ENCODE data around the gene OSBPL6.
A peak's percentile ranks its signal among the peaks of the same experiment; 100 is the strongest.
"Not testable (repeated sequence)": the region's sequence is repeated elsewhere in the genome, so short reads cannot be mapped to it uniquely, and the experiment has no call there.

Gene OSBPL6

GRCh38 chr2:178193823-178194599 lies at the start of gene OSBPL6:
Gene OSBPL6, plus strand, starts transcription at chr2:178194512. Its CDS starts 111,673 bp downstream, at chr2:178306185.
- DNase-seq = peak; percentile 63

DNA sequence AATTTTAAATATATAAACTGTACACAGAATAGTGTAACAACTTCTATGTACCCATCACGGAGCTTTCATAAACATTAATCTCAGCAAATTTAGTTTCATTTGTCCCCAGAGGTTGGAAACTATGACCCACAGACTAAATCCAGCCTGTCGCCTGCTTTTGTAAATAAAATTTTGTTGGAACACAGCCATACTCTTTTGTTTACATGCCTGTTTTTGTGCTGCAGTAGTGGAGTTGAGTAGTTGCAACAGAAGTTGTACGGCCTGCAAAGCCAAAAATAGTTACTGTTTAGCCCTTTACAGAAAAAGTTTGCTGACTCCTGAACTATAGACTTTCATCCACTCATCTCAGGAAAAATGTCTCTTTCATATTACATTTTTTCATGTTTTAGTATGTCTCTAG lies 42.3 kb upstream of the OSBPL6 start:
- DNase-seq = no peak

- no peak for DNase-seq
Observed at GRCh38 chr2:178152542-178152941, 41.8 kb upstream of the OSBPL6 start.

GRCh38 chr2:178152977-178153376 lies 41.3 kb upstream of the OSBPL6 start:
- DNase-seq = no peak

DNA sequence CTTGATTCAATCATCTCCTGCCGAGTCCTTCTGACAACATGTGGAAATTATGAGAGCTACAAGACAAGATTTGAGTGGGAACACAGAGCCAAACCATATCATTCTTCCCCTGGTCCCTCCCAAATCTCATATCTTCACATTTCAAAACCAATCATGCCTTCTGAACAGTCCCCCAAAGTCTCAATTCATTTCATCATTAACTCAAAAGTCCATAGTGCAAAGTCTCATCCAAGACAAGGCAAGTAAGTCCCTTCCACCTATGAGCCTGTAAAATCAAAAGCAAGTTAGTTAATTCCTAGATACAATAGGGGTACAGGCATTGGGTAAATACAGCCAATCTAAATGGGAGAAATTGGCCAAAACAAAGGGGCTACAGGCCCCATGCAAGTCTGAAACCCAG lies 40.4 kb upstream of the OSBPL6 start:
- not testable (repeated sequence) for DNase-seq

- DNase-seq = no peak
Observed at GRCh38 chr2:178155524-178155923, 38.8 kb upstream of the OSBPL6 start.

- no peak for DNase-seq
Observed at GRCh38 chr2:178157574-178157973, 36.7 kb upstream of the OSBPL6 start.

DNA sequence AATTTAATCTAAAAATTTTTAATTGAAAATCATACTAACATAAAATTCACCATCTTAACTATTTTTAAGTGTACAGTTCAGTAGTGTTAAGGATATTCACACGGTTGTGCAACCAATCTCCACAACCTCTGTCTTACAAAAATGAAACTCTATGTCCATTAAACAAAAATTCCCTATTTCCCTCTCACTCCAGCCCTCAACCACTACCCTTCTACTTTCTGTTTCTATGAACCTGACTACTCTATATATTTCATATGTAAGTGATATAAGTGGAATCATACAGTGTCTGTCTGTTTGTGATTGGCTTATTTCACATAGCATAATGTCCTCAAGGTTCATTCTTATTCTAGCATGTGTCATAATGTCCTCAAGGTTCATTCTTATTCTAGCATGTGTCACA lies 34.3 kb upstream of the OSBPL6 start:
- DNase-seq = no peak

DNA sequence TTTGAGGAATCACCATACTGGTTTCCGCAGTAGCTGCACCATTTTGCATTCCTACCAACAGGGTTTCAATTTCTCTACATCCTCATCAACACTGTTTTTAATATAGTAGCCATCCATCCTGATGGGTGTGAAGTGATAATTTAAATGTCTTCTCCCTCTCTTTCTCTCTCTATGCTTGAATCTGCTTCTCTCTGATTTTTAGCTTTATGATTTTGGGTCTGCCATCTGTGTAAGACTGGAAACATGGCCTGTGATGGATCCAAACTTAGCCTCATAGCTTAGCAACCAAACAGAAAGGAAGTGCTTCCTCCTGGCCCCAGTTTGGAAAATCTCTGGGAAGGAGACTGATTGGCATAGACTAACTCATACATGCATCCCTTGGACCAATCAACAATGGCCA lies 33.7 kb upstream of the OSBPL6 start:
- DNase-seq = no peak

DNA sequence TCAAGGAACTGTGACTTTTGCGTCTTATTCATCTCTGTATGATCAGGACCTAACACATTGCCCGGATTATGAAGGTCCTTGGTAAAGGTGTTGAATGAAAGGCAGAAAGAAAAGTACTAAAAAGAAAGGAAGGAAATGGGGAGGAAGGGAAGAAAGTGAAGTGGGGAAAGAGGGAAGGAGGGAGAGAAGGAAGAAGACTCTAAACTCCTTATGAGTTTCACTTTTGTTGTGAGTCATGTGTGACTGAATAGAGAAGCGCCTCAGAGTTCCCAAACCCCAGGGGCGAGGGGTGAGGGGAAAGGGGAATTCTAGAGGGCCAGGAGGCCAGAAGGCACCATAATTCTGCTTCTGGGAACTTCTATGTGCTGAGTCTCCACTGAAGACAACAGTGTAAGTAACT lies 30.9 kb upstream of the OSBPL6 start:
- no peak for DNase-seq

DNA sequence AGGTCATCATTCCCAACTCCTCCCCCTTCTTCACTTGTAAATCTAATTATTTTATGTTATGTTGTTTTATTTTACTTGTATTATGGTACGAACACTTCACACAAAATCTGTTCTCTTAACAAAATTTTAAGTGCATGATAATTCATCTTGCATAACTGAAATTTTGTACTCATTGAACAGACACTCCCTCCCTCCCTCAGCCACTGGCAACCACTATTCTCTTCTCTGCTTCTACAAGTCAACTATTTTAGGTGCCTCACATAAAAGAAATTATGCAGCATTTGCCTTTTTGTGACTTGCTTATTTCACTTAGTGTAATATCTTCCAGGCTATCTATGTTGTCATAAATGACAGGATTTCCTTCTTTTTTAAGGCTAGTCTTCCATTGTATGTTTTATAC lies 30.4 kb upstream of the OSBPL6 start:
- no peak for DNase-seq

DNA sequence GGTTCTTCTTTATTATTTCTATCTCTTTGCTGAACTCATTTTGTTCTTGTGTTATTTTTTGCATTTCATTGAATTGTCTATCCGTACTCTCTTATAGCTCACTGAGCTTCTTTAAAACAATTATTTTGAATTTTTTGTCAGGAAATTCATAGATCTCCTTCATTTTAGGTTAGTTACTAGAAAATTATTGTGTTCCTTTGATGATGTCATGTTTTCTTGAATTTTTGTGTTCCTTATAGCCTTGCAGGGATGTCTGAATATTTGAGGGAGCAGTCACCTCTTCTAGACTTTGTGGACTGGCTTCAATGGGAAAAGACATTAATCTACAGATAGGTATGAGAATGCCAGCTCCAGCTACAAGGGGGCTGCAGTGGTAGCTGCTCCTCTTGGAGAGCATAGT lies 20.7 kb upstream of the OSBPL6 start:
- DNase-seq = no peak

- no peak for DNase-seq
Observed at GRCh38 chr2:178177066-178177679, 17.1 kb upstream of the OSBPL6 start.

GRCh38 chr2:178180648-178181047 lies 13.7 kb upstream of the OSBPL6 start:
- DNase-seq = not testable (repeated sequence)

GRCh38 chr2:178187861-178188260 lies 6.5 kb upstream of the OSBPL6 start:
- no peak for DNase-seq

DNA sequence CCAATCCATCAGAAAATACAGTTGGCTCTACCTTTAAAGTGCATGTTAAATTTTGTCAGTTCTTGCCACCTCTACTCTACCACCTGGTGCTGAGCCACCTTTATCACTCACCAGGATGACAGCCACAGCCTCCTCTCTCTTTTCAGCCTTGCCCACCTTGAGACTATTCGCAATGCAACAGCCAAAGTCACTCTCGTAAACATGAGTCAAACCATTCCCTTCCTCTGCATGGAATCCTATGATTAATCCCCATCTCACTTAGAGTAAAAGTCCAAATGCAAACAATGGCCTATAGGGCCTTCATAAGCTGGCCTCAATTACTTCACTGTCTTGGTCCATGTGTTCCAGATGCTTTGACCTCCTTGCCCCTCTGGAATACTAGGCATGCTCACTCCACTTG lies 5.8 kb upstream of the OSBPL6 start:
- no peak for DNase-seq

- DNase-seq = no peak
Observed at GRCh38 chr2:178191004-178191508, 3.3 kb upstream of the OSBPL6 start.

GRCh38 chr2:178191511-178191910 lies 2.8 kb upstream of the OSBPL6 start:
- DNase-seq = no peak

GRCh38 chr2:178193496-178193822 lies 853 bp upstream of the OSBPL6 start:
- DNase-seq = no peak

DNA sequence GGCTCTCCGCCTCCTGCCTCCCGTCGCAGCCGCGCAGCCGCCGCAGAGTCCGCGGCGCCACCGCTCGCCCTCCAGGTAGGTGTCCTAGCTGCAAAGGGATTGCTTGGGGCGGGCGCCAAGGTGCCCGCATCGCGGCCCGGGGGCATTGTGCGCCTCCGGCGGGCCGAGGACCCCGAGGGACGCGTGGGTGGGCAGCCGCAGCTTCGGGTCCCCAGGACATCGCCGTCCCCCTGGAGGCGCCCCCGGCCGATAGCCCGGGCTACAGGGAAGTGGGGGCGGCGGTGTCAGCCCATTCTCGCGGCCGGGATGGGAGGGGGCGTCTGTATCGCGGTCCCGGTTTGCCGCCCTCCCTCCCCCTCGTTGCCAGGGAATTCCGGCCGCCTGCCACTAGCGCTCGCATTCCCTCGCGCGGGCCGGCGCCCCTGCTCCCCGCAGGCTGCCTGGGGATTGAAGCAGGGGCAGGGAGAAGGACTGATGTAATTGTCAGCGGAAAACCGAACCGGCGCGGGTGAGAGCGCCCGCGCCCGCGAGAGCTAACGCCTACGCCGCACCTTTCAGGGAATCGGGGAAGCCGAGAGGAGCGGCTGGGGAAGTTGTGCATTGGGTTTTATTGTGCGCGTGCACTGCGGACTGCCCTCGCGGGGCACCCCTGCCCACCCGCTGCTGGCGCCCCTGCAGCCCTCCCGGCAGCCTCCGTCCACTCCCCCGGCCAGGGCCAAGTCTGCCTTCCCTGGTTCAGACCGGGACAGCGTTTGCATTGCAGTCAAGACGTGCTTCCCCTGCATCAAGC lies 483 bp downstream of the OSBPL6 start:
- peak; percentile 67 for DNase-seq

- DNase-seq = no peak
Observed at GRCh38 chr2:178195390-178196166, 1.3 kb downstream of the OSBPL6 start.

DNA sequence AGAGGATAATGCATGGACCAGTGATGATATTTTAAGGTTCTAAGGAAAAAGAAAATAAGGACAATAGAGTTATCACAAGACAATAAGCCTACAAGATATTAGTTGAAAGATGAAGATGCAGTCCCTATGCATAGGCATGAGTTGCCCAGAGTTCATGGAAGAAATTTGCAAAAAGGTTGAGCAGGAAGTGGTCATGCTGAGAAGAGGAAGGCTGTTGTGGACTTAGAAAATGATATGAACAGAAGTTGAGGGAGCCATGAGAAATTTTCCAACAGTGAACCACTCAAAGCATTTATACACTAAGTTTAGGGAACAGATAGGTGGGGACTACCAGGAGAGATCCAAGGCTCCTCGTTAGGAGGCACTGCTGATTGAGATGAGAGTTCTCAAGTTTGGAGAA lies 3.5 kb downstream of the OSBPL6 start:
- DNase-seq = no peak

GRCh38 chr2:178198441-178198840 lies 4.1 kb downstream of the OSBPL6 start:
- not testable (repeated sequence) for DNase-seq

All from DMS 273 treated with DMSO at 0.1 percent for 48 hours (cell line).